Liver (tissue), 3 donors: ENCODE results near the gene CHRNA4.

Experiments
- RAD21 ChIP-seq, 2 donors: IDR thresholded peaks; 2 replicates each; pipeline ENCODE4 v1.6.1; 2016; ENCODE audit warnings: antibody characterized with exemption in 2 of 2, mild to moderate bottlenecking in 2 of 2
- TF ChIP-seq, protein P1 (sequence below): IDR thresholded peaks from 2 replicates; pipeline ENCODE4 v1.6.1; 2016; ENCODE audit warnings: antibody characterized with exemption
- TF ChIP-seq, protein P2 (sequence below): IDR thresholded peaks from 2 replicates; pipeline ENCODE4 v1.6.1; 2016; ENCODE audit warnings: antibody characterized with exemption, mild to moderate bottlenecking
- TF ChIP-seq, protein P3 (sequence below): IDR thresholded peaks from 2 replicates; pipeline ENCODE4 v1.6.1; 2016; ENCODE audit warnings: antibody characterized with exemption
- TF ChIP-seq, protein P4 (sequence below): fragments of 150-350 bp; IDR thresholded peaks from 2 replicates; pipeline ENCODE4 v1.5.1; 2017; ENCODE audit warnings: improper control_type of control experiment, low read depth, low read length; ENCODE audit not compliant: missing input control
- donor health status: healthy.
- donor health status: healthy.

DNA sequence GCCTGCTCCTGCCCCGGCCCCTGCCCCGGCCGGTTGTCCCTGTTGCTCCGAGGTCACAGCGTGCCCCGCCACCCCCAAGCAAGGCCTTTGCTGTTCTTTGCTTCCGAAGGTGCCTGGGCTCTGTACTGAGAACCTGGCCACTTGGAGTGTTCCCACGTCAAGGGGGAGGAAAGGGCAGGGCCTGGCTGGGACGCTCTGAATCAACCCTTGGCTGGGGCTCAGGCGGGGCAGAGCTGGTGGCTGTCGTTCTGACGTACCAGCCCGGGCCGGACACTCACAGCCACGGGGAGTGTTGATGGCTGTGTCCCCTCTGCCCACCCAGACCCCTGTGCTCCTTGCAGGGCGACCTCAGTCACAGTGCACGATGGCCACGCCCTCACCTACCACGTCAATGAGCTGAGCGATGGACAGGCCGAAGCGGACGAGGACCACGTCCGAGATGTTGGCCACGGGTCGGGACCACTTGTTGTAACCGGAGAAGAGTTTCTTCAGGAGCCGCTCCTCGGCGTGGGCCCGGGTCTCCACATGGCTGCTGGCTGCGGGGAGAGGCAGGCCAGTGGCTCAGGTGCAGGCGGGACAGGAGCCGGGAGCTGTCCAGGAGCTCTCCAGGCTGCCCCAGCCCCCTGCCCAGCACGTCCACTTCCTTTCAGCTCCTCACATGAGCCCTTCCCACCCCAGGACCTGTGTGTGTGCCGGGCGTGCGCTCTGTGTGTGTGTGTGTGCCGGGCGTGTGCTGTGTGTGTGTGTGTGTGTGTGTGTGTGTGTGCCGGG lies 1.8 kb downstream of the CHRNA4 start:
- TF ChIP-seq, protein P1, sequence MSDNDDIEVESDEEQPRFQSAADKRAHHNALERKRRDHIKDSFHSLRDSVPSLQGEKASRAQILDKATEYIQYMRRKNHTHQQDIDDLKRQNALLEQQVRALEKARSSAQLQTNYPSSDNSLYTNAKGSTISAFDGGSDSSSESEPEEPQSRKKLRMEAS = no peak
- TF ChIP-seq, protein P2, sequence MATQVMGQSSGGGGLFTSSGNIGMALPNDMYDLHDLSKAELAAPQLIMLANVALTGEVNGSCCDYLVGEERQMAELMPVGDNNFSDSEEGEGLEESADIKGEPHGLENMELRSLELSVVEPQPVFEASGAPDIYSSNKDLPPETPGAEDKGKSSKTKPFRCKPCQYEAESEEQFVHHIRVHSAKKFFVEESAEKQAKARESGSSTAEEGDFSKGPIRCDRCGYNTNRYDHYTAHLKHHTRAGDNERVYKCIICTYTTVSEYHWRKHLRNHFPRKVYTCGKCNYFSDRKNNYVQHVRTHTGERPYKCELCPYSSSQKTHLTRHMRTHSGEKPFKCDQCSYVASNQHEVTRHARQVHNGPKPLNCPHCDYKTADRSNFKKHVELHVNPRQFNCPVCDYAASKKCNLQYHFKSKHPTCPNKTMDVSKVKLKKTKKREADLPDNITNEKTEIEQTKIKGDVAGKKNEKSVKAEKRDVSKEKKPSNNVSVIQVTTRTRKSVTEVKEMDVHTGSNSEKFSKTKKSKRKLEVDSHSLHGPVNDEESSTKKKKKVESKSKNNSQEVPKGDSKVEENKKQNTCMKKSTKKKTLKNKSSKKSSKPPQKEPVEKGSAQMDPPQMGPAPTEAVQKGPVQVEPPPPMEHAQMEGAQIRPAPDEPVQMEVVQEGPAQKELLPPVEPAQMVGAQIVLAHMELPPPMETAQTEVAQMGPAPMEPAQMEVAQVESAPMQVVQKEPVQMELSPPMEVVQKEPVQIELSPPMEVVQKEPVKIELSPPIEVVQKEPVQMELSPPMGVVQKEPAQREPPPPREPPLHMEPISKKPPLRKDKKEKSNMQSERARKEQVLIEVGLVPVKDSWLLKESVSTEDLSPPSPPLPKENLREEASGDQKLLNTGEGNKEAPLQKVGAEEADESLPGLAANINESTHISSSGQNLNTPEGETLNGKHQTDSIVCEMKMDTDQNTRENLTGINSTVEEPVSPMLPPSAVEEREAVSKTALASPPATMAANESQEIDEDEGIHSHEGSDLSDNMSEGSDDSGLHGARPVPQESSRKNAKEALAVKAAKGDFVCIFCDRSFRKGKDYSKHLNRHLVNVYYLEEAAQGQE = no peak
- no peak for TF ChIP-seq RAD21 (IDR thresholded peaks at IDR 0.05)
- TF ChIP-seq, protein P3, sequence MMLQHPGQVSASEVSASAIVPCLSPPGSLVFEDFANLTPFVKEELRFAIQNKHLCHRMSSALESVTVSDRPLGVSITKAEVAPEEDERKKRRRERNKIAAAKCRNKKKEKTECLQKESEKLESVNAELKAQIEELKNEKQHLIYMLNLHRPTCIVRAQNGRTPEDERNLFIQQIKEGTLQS = no peak
- TF ChIP-seq, protein P4, sequence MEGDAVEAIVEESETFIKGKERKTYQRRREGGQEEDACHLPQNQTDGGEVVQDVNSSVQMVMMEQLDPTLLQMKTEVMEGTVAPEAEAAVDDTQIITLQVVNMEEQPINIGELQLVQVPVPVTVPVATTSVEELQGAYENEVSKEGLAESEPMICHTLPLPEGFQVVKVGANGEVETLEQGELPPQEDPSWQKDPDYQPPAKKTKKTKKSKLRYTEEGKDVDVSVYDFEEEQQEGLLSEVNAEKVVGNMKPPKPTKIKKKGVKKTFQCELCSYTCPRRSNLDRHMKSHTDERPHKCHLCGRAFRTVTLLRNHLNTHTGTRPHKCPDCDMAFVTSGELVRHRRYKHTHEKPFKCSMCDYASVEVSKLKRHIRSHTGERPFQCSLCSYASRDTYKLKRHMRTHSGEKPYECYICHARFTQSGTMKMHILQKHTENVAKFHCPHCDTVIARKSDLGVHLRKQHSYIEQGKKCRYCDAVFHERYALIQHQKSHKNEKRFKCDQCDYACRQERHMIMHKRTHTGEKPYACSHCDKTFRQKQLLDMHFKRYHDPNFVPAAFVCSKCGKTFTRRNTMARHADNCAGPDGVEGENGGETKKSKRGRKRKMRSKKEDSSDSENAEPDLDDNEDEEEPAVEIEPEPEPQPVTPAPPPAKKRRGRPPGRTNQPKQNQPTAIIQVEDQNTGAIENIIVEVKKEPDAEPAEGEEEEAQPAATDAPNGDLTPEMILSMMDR = no peak
